ENCODE data around the gene DSG2. TPM values are rescaled to one million over a fixed set of nuclear protein-coding genes. Genes with fewer than 3 reads are reported as not detected.

The DSG2 gene
- total RNA-seq, 1 donor from 2014 or later: 154 TPM

DNA sequence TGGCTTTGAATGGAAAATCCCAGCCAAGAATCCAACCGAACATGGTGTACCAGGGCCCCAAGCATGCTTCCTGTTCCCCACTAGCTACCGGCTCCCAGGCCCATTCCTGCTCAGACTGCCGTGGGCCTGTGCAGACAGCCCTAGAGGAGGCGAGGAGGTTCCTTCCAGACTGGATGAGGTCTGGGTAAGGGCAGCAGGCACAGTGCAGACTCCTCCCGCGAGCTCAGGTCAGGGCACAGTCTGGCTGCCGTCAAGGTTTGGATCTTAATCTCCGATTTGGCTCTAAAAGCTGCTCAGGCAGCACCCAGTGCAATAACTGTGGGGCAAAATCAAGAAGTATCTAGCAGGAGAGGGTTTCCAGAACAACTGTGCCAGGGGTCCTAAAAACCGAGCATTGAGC lies 74.4 kb downstream of the DSG2 start:
- no peaks in the 10 kb centered on the region for H3K27me3 ChIP-seq (ENCODE audit: control insufficient read depth, insufficient read depth, low read length)
- DNase-seq (ENCODE audit: low read depth): no peak
- TF ChIP-seq, protein P1, sequence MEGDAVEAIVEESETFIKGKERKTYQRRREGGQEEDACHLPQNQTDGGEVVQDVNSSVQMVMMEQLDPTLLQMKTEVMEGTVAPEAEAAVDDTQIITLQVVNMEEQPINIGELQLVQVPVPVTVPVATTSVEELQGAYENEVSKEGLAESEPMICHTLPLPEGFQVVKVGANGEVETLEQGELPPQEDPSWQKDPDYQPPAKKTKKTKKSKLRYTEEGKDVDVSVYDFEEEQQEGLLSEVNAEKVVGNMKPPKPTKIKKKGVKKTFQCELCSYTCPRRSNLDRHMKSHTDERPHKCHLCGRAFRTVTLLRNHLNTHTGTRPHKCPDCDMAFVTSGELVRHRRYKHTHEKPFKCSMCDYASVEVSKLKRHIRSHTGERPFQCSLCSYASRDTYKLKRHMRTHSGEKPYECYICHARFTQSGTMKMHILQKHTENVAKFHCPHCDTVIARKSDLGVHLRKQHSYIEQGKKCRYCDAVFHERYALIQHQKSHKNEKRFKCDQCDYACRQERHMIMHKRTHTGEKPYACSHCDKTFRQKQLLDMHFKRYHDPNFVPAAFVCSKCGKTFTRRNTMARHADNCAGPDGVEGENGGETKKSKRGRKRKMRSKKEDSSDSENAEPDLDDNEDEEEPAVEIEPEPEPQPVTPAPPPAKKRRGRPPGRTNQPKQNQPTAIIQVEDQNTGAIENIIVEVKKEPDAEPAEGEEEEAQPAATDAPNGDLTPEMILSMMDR (IDR thresholded peaks at IDR 0.05; ENCODE audit: insufficient read depth, low read length, poor library complexity, severe bottlenecking): no peak
- no peak overlapping the region for H3K4me3 ChIP-seq (ENCODE audit: low read depth, low read length)
- H3K36me3 ChIP-seq (ENCODE audit: control insufficient read depth, insufficient read depth, low read length): no peaks in the 10 kb centered on the region

DNA sequence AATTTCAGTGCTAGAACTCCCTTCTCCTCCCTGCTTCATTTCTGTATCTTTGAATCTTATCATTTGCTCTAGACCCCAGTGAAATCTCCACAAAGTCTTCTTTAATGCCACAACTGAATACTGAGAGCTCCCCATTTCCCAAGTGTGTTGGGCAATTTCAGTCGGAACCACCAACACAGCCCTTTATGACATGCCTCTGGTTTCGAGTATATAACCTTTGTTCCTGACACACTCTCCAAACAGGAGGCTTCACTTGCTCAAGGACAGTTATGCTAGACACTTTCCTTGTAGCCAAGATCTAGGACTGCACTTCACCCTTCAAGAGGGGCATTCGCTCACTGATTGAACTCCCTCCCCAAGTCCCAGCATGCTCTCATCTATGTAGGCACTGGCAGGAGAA lies 75.1 kb downstream of the DSG2 start:
- TF ChIP-seq, protein P1 (IDR thresholded peaks at IDR 0.05; ENCODE audit: insufficient read depth, low read length, poor library complexity, severe bottlenecking): no peak
- Histone ChIP-seq H3K27me3 (ENCODE audit: control insufficient read depth, insufficient read depth, low read length) (no peaks in the 10 kb centered on the region), H3K4me3 (ENCODE audit: low read depth, low read length) (no peak overlapping the region), H3K36me3 (ENCODE audit: control insufficient read depth, insufficient read depth, low read length) (no peaks in the 10 kb centered on the region)
- DNase-seq (ENCODE audit: low read depth): no peak

DNA sequence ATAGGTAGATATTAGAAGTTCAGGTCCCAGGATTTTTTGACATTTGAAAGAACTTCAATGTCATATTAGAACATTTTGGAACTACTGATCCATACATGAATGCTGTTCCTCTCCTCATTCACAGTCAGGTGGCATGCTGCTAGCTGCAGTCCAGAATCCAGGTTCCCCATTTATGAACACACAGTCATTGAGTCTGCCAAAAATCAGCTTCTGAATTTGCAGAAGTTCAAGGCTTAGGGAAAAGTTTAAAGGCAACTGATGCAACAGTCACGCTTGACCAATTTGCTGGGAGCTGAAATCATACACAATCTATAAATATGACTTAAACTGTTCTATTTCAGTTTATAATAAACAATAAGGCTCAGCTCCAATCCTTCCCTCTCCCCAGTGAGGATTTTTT lies 76.4 kb downstream of the DSG2 start:
- TF ChIP-seq, protein P1 (IDR thresholded peaks at IDR 0.05; ENCODE audit: insufficient read depth, low read length, poor library complexity, severe bottlenecking): no peak
- no peaks in the 10 kb centered on the region for H3K36me3 ChIP-seq (ENCODE audit: control insufficient read depth, insufficient read depth, low read length)
- H3K4me3 ChIP-seq (ENCODE audit: low read depth, low read length): no peak overlapping the region
- H3K27me3 ChIP-seq (ENCODE audit: control insufficient read depth, insufficient read depth, low read length): no peaks in the 10 kb centered on the region
- no peak for DNase-seq (ENCODE audit: low read depth)

DNA sequence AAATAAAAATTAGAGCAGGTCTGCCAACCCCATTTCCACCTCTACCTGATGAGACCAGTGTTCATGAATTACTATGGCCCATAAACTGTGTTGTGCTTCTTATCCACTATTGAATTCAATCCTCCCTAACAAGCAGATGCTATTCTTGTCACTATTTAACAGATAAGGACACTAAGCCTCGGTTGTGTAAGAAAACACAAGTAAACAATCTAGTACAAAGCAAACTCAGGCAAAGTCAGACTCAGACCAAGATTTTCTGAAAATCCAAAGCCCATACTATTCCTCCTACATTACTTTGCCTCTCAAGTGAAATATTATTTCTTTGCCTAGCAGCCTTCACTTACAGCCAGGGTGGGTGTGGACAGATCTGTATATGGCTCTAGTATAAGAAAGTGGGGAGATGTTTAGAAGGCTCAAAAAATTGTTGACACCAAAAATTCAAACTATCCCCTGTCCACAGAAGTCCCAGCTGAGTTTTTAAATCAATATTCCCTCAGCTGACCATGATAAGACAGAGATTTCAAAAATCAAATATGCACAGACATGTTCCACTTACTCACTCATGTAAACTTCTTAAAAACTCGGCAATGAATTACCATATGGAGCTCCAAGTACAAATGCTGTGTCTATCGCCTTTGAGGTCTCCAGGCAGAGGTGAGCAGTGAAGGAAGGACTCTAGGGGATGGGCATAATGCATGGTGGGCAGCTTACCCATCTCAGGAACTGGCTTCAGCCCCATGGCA lies 77.7 kb downstream of the DSG2 start:
- Histone ChIP-seq H3K36me3 (ENCODE audit: control insufficient read depth, insufficient read depth, low read length) (no peaks in the 10 kb centered on the region), H3K27me3 (ENCODE audit: control insufficient read depth, insufficient read depth, low read length) (no peaks in the 10 kb centered on the region), H3K4me3 (ENCODE audit: low read depth, low read length) (no peak overlapping the region)
- TF ChIP-seq, protein P1 (IDR thresholded peaks at IDR 0.05; ENCODE audit: insufficient read depth, low read length, poor library complexity, severe bottlenecking): no peak
- no peak for DNase-seq (ENCODE audit: low read depth)

DNA sequence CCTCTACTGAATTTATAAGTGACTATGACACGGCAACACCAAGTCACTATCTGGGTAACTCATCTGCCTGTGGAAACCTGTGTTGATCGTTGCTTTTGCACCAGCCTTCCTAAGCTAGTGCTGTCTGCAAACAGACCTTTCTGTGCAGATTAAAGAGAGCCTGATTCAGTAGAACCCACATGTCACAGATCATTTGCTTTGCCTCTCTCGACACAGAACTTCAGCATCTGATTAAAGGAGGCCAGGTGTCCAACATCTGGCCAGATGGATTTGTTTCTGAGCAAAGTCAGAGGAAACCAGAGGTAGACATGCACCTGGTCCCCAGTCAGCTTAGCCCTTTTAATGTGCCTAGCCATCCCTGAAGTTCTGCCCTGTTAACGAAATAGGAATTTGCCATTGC lies 78.7 kb downstream of the DSG2 start:
- DNase-seq (ENCODE audit: low read depth): no peak
- TF ChIP-seq, protein P1 (IDR thresholded peaks at IDR 0.05; ENCODE audit: insufficient read depth, low read length, poor library complexity, severe bottlenecking): no peak
- no peak overlapping the region for H3K4me3 ChIP-seq (ENCODE audit: low read depth, low read length)
- no peaks in the 10 kb centered on the region for H3K36me3 ChIP-seq (ENCODE audit: control insufficient read depth, insufficient read depth, low read length)
- no peaks in the 10 kb centered on the region for H3K27me3 ChIP-seq (ENCODE audit: control insufficient read depth, insufficient read depth, low read length)

DNA sequence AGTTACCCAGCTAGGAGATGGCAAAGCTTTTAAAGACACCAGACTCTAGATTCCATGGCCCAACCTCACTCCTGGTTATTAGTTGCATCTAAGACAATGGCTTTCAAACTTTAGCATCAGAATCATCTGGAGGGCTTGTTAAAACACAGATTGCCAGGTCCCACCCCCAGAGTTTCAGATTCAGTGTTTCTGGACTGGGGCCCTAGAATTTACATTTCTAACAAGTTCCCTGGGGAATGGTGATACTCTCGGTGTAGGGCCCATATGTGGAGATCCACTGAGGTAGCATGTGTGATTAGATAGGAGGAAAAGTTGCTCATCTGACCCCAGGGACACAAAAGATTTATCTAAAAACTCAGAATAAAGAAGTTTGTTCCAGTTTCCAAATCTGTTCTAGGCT lies 79.2 kb downstream of the DSG2 start:
- H3K4me3 ChIP-seq (ENCODE audit: low read depth, low read length): no peak overlapping the region
- no peaks in the 10 kb centered on the region for H3K36me3 ChIP-seq (ENCODE audit: control insufficient read depth, insufficient read depth, low read length)
- no peaks in the 10 kb centered on the region for H3K27me3 ChIP-seq (ENCODE audit: control insufficient read depth, insufficient read depth, low read length)
- TF ChIP-seq, protein P1 (IDR thresholded peaks at IDR 0.05; ENCODE audit: insufficient read depth, low read length, poor library complexity, severe bottlenecking): no peak
- no peak for DNase-seq (ENCODE audit: low read depth)
